ENCODE results near the gene ETHE1. TPM values are rescaled to one million over a fixed set of nuclear protein-coding genes. Genes with fewer than 3 reads are reported as not detected.

ETHE1 gene
- total RNA-seq = 10 to 100 TPM; 29.3 to 36.8 (median 33.7) TPM

GRCh38 chr19:43526884-43527859, at the start of gene ETHE1:
Gene ETHE1 (minus strand): TSS chr19:43527201. CDS start chr19:43527177, 24 bp downstream.
- Mint-ChIP-seq H3K9me3 (no peaks in the 10 kb centered on the region), H3K36me3 (ENCODE audit: insufficient read depth) (no peaks in the 10 kb centered on the region), H3K27me3 (ENCODE audit: low read depth) (no peaks in the 10 kb centered on the region), H3K4me3 (peak within 1 kb of the TSS; percentile 90), H3K4me1 (ENCODE audit: low read depth) (peaks cover 29% of the 10 kb centered on the region)
- peak; percentile 69 to 72 for ATAC-seq
- DNase-seq = peak; percentile 57

GRCh38 chr19:43575955-43576878, 49.2 kb upstream of the ETHE1 start:
- peak overlapping the region; percentile 95 for H3K4me3 Mint-ChIP-seq
- DNase-seq (no peak), ATAC-seq (no peak)
- H3K27me3 Mint-ChIP-seq (ENCODE audit: low read depth) = no peaks in the 10 kb centered on the region
- H3K9me3 Mint-ChIP-seq = no peaks in the 10 kb centered on the region
- H3K4me1 Mint-ChIP-seq (ENCODE audit: low read depth) = peaks cover 33% of the 10 kb centered on the region
- peaks cover 5% of the 10 kb centered on the region for H3K36me3 Mint-ChIP-seq (ENCODE audit: insufficient read depth)

- peak; percentile 92 for DNase-seq
- H3K4me1 Mint-ChIP-seq (ENCODE audit: low read depth) = peaks cover 40% of the 10 kb centered on the region
- ATAC-seq = peak; percentile 99
- H3K36me3 Mint-ChIP-seq (ENCODE audit: insufficient read depth) = peaks cover 7% of the 10 kb centered on the region
- peak within 1 kb of the TSS; percentile 95 for H3K4me3 Mint-ChIP-seq
- H3K27me3 Mint-ChIP-seq (ENCODE audit: low read depth) = no peaks in the 10 kb centered on the region
- no peaks in the 10 kb centered on the region for H3K9me3 Mint-ChIP-seq
Measured at GRCh38 chr19:43575156-43575950, 48.4 kb upstream of the ETHE1 start, which contains the start of the genes PINLYP and XRCC1. Gene PINLYP (plus strand): TSS chr19:43575801. CDS start chr19:43577192, 1,391 bp downstream. Gene XRCC1 (minus strand): TSS chr19:43575527. CDS start chr19:43575458, 69 bp downstream.

- no peaks in the 10 kb centered on the region for H3K9me3 Mint-ChIP-seq
- DNase-seq = no peak
- peak overlapping the region; percentile 95 for H3K4me3 Mint-ChIP-seq
- H3K36me3 Mint-ChIP-seq (ENCODE audit: insufficient read depth) = peaks cover 12% of the 10 kb centered on the region
- no peaks in the 10 kb centered on the region for H3K27me3 Mint-ChIP-seq (ENCODE audit: low read depth)
- H3K4me1 Mint-ChIP-seq (ENCODE audit: low read depth) = peaks cover 40% of the 10 kb centered on the region
- ATAC-seq = no peak
Measured at GRCh38 chr19:43574424-43575155, 47.6 kb upstream of the ETHE1 start.

GRCh38 chr19:43572171-43572588, 45.2 kb upstream of the ETHE1 start:
- no peak for ATAC-seq
- H3K4me3 Mint-ChIP-seq = no peak overlapping the region
- H3K4me1 Mint-ChIP-seq (ENCODE audit: low read depth) = peaks cover 40% of the 10 kb centered on the region

GRCh38 chr19:43570174-43570791, 43.3 kb upstream of the ETHE1 start:
- no peak for DNase-seq
- H3K4me1 Mint-ChIP-seq (ENCODE audit: low read depth) = peaks cover 33% of the 10 kb centered on the region
- H3K36me3 Mint-ChIP-seq (ENCODE audit: insufficient read depth) = peaks cover 14% of the 10 kb centered on the region
- no peak for ATAC-seq
- no peaks in the 10 kb centered on the region for H3K27me3 Mint-ChIP-seq (ENCODE audit: low read depth)
- no peaks in the 10 kb centered on the region for H3K9me3 Mint-ChIP-seq
- no peak overlapping the region for H3K4me3 Mint-ChIP-seq

More at GRCh38 chr19:43572171-43572588, 45.2 kb upstream of the ETHE1 start:
- Mint-ChIP-seq H3K36me3 (ENCODE audit: insufficient read depth) (peaks cover 12% of the 10 kb centered on the region), H3K9me3 (no peaks in the 10 kb centered on the region), H3K27me3 (ENCODE audit: low read depth) (no peaks in the 10 kb centered on the region)
- no peak for DNase-seq

GRCh38 chr19:43569657-43570056, 42.7 kb upstream of the ETHE1 start:
- H3K36me3 Mint-ChIP-seq (ENCODE audit: insufficient read depth) = peaks cover 14% of the 10 kb centered on the region
- no peak for DNase-seq
- H3K4me1 Mint-ChIP-seq (ENCODE audit: low read depth) = peaks cover 31% of the 10 kb centered on the region
- no peaks in the 10 kb centered on the region for H3K27me3 Mint-ChIP-seq (ENCODE audit: low read depth)
- ATAC-seq = no peak
- H3K9me3 Mint-ChIP-seq = no peaks in the 10 kb centered on the region
- no peak overlapping the region for H3K4me3 Mint-ChIP-seq

GRCh38 chr19:43564800-43565199, 37.8 kb upstream of the ETHE1 start:
- Mint-ChIP-seq H3K27me3 (ENCODE audit: low read depth) (no peaks in the 10 kb centered on the region), H3K4me1 (ENCODE audit: low read depth) (peaks cover 51% of the 10 kb centered on the region), H3K4me3 (no peak overlapping the region)

GRCh38 chr19:43563816-43564457, 36.9 kb upstream of the ETHE1 start:
- Mint-ChIP-seq H3K9me3 (no peaks in the 10 kb centered on the region), H3K4me1 (ENCODE audit: low read depth) (peaks cover 49% of the 10 kb centered on the region), H3K4me3 (no peak overlapping the region), H3K27me3 (ENCODE audit: low read depth) (no peaks in the 10 kb centered on the region), H3K36me3 (ENCODE audit: insufficient read depth) (peaks cover 15% of the 10 kb centered on the region)
- DNase-seq (no peak), ATAC-seq (no peak)

More at GRCh38 chr19:43564800-43565199, 37.8 kb upstream of the ETHE1 start:
- ATAC-seq (no peak), DNase-seq (no peak)
- Mint-ChIP-seq H3K9me3 (no peaks in the 10 kb centered on the region), H3K36me3 (ENCODE audit: insufficient read depth) (peaks cover 13% of the 10 kb centered on the region)

- peak; percentile 66 for DNase-seq
- Mint-ChIP-seq H3K4me1 (ENCODE audit: low read depth) (peaks cover 49% of the 10 kb centered on the region), H3K4me3 (peak overlapping the region; percentile 1), H3K27me3 (ENCODE audit: low read depth) (no peaks in the 10 kb centered on the region), H3K9me3 (no peaks in the 10 kb centered on the region), H3K36me3 (ENCODE audit: insufficient read depth) (peaks cover 15% of the 10 kb centered on the region)
- ATAC-seq = peak; percentile 88 to 90
Measured at GRCh38 chr19:43562698-43563241, 35.8 kb upstream of the ETHE1 start.

GRCh38 chr19:43562226-43562697, 35.3 kb upstream of the ETHE1 start:
- Mint-ChIP-seq H3K36me3 (ENCODE audit: insufficient read depth) (peaks cover 15% of the 10 kb centered on the region), H3K4me1 (ENCODE audit: low read depth) (peaks cover 49% of the 10 kb centered on the region), H3K4me3 (peak overlapping the region; percentile 1), H3K27me3 (ENCODE audit: low read depth) (no peaks in the 10 kb centered on the region), H3K9me3 (no peaks in the 10 kb centered on the region)
- DNase-seq (no peak), ATAC-seq (peak in 1 of 2 donors; percentile 4)

Data from activated T-cell treated with anti-CD3 and anti-CD28 coated beads, Interleukin-2, amount 50 U/mL, for 4 hours (primary cell).